ENCODE results near the gene PGLYRP2.

PGLYRP2 gene

GRCh38 chr19:15448778-15449619, 30.3 kb downstream of the PGLYRP2 start:
- TF ChIP-seq CTCF (IDR thresholded peaks at IDR 0.05; ENCODE audit: insufficient read depth, low read depth, low read length, missing control alignments): no peak
- no peak for DNase-seq (ENCODE audit: low read depth)
- H3K4me3 ChIP-seq (ENCODE audit: low read length): peak overlapping the region; percentile 51

GRCh38 chr19:15448044-15448777, 31.1 kb downstream of the PGLYRP2 start:
- TF ChIP-seq CTCF (IDR thresholded peaks at IDR 0.05; ENCODE audit: insufficient read depth, low read depth, low read length, missing control alignments): no peak
- no peak overlapping the region for H3K4me3 ChIP-seq (ENCODE audit: low read length)
- DNase-seq (ENCODE audit: low read depth): no peak

GRCh38 chr19:15447057-15447456, 32.2 kb downstream of the PGLYRP2 start:
- no peak for TF ChIP-seq CTCF (IDR thresholded peaks at IDR 0.05; ENCODE audit: insufficient read depth, low read depth, low read length, missing control alignments)
- no peak overlapping the region for H3K4me3 ChIP-seq (ENCODE audit: low read length)
- no peak for DNase-seq (ENCODE audit: low read depth)

GRCh38 chr19:15445807-15446376, 33.4 kb downstream of the PGLYRP2 start:
- no peak for DNase-seq (ENCODE audit: low read depth)

GRCh38 chr19:15445227-15445605, 34.1 kb downstream of the PGLYRP2 start:
- H3K4me3 ChIP-seq (ENCODE audit: low read length): no peak overlapping the region
- DNase-seq (ENCODE audit: low read depth): no peak
- no peak for TF ChIP-seq CTCF (IDR thresholded peaks at IDR 0.05; ENCODE audit: insufficient read depth, low read depth, low read length, missing control alignments)

More at GRCh38 chr19:15445807-15446376, 33.4 kb downstream of the PGLYRP2 start:
- TF ChIP-seq CTCF (IDR thresholded peaks at IDR 0.05; ENCODE audit: insufficient read depth, low read depth, low read length, missing control alignments): no peak
- H3K4me3 ChIP-seq (ENCODE audit: low read length): no peak overlapping the region

- DNase-seq (ENCODE audit: low read depth): no peak
- no peak overlapping the region for H3K4me3 ChIP-seq (ENCODE audit: low read length)
- no peak for TF ChIP-seq CTCF (IDR thresholded peaks at IDR 0.05; ENCODE audit: insufficient read depth, low read depth, low read length, missing control alignments)
These were observed 34.6 kb downstream of the PGLYRP2 start for GRCh38 chr19:15444505-15445226.

Measured in epithelial cell of esophagus (primary cell).